Sciatic nerve (tissue), 2 donors: ENCODE measurements around the gene TCEAL4. TPM values are rescaled to one million over a fixed set of nuclear protein-coding genes. Genes with fewer than 3 reads are reported as not detected.

Source experiments
- ATAC-seq: fragments of 200-7000 bp; cut with Tn5 transposase; one replicate; pipeline ENCODE4 v1.9.1; 2020; ENCODE audit warnings: mild to moderate bottlenecking, moderate library complexity
- DNase-seq: peaks from one replicate; pipeline ENCODE4 v3.0.0-alpha.2; 2020; ENCODE audit warnings: low spot score
- intact Hi-C: fragments of 100-400 bp; cut with DNase I; formaldehyde crosslinking; loops from one replicate; pipeline ENCODE4 v1.14.2; 2022
- total RNA-seq: library from RNA; stranded (reverse); fragmentation: NEBNext Ultra II Directional; extraction: Animal tissue kit (Norgen Biotek cat#: 25700); gene quantifications from one replicate; pipeline ENCODE4 v1.2.1, GENCODE V29; 2021
- donor health status: DM: no; HTN: no; CAD: no.
- donor health status: DM: no; HTN: no; CAD: no.

TCEAL4 gene
- total RNA-seq, 1 donor from 2014 or later: 102 TPM

DNA sequence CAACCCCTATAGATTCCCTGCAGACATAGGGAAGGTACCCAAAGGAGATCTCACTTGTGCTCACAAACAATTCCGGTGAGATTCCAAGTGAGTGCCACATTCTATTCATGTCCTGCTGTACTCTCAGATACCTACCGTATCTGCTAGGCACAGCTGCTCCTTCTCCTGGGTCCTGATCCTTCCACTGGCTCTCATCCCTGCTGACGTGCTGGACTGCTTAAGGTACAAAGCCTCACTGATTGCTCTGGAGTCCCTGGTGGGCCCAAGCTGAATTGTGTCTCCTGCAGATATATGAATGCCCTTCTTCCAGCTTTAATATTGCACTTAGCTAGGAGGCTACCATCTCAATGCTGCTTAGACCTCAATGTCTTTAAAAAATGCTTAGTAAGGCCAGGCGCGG lies 45.8 kb downstream of the TCEAL4 start:
- intact Hi-C loops: no loop called here
- ATAC-seq (no peak), DNase-seq (no peak)

DNA sequence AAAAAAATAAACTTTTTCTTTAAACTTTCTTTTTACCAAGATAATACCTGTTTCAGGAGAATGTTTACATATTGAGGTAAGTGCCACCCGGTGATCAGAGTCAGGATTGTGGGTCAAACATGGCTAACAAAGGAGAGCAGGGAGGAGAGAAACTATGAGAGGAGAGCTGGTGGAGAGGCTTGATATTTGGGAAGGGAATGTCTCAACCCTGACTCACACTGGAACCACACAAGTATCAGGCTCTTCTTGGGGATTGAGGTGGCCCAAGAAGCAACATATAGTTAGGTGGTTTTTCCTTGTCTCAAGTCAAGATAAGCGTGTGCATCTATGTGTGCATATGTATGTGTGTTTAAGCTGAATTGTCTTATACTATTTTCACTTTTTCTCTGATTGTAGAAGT lies 50.1 kb downstream of the TCEAL4 start:
- intact Hi-C loops: no loop called here
- ATAC-seq: no peak
- DNase-seq: no peak

Other genes starting within 250 kb of the TCEAL4 start
- gene TCEAL9, start 229.0 kb upstream of the TCEAL4 start, total RNA-seq: 49.5 TPM
- 83.2 TPM for gene BEX3, start 209.0 kb upstream of the TCEAL4 start, total RNA-seq
- gene RAB40A, start 66.0 kb upstream of the TCEAL4 start, total RNA-seq: 1.2 TPM
- 26.7 TPM for gene TCEAL3, start 22.4 kb downstream of the TCEAL4 start, total RNA-seq
- 25.4 TPM for gene TCEAL1, start 43.5 kb downstream of the TCEAL4 start, total RNA-seq
- 224 TPM for gene MORF4L2, start 101.2 kb downstream of the TCEAL4 start, total RNA-seq
- 1.4 TPM for gene TMEM31, start 125.4 kb downstream of the TCEAL4 start, total RNA-seq
- gene PLP1, start 191.3 kb downstream of the TCEAL4 start, total RNA-seq: 637 TPM
- gene RAB9B, start 246.7 kb downstream of the TCEAL4 start, total RNA-seq: 3.8 TPM